Measurements from ENCODE around the gene ZBTB17. TPM values are rescaled to one million over a fixed set of nuclear protein-coding genes. Genes with fewer than 3 reads are reported as not detected.

Gene ZBTB17
- total RNA-seq, 1 donor from 2014 or later = 37.7 TPM

- H3K27me3 ChIP-seq (ENCODE audit: low read depth) = no peaks in the 10 kb centered on the region
- no peaks in the 10 kb centered on the region for H3K9me3 ChIP-seq
- ATAC-seq (no peak), DNase-seq (no peak)
- no peak for TF ChIP-seq CTCF (IDR thresholded peaks at IDR 0.05)
- peaks cover 14% of the 10 kb centered on the region for H3K36me3 ChIP-seq
- no peak overlapping the region for H3K4me3 ChIP-seq
- intact Hi-C loops (cut with DNase I) = no loop called here
- no peak overlapping the region for H3K27ac ChIP-seq
- H3K4me1 ChIP-seq = peaks cover 72% of the 10 kb centered on the region
Observed at GRCh38 chr1:15963363-15963967, 12.4 kb downstream of the ZBTB17 start.

GRCh38 chr1:15962671-15963362, 13.1 kb downstream of the ZBTB17 start:
- ATAC-seq = no peak
- Histone ChIP-seq H3K9me3 (no peaks in the 10 kb centered on the region), H3K27ac (no peak overlapping the region), H3K4me1 (peaks cover 73% of the 10 kb centered on the region), H3K27me3 (ENCODE audit: low read depth) (no peaks in the 10 kb centered on the region), H3K36me3 (peaks cover 11% of the 10 kb centered on the region), H3K4me3 (no peak overlapping the region)
- DNase-seq = no peak
- intact Hi-C loops (cut with DNase I) = no loop called here
- no peak for TF ChIP-seq CTCF (IDR thresholded peaks at IDR 0.05)

GRCh38 chr1:15962176-15962575, 13.7 kb downstream of the ZBTB17 start:
- ATAC-seq (no peak), DNase-seq (no peak)
- peaks cover 70% of the 10 kb centered on the region for H3K4me1 ChIP-seq
- no peaks in the 10 kb centered on the region for H3K9me3 ChIP-seq
- H3K27me3 ChIP-seq (ENCODE audit: low read depth) = no peaks in the 10 kb centered on the region
- peaks cover 11% of the 10 kb centered on the region for H3K36me3 ChIP-seq
- TF ChIP-seq CTCF (IDR thresholded peaks at IDR 0.05) = no peak
- H3K27ac ChIP-seq = no peak overlapping the region
- intact Hi-C loops (cut with DNase I) = no loop called here
- H3K4me3 ChIP-seq = no peak overlapping the region

- Histone ChIP-seq H3K4me3 (no peak overlapping the region), H3K4me1 (peaks cover 64% of the 10 kb centered on the region), H3K27ac (no peak overlapping the region), H3K36me3 (peaks cover 11% of the 10 kb centered on the region), H3K9me3 (no peaks in the 10 kb centered on the region), H3K27me3 (ENCODE audit: low read depth) (no peaks in the 10 kb centered on the region)
- no peak for DNase-seq
- no peak for TF ChIP-seq CTCF (IDR thresholded peaks at IDR 0.05)
- intact Hi-C loops (cut with DNase I) = no loop called here
- no peak for ATAC-seq
Observed at GRCh38 chr1:15961492-15961891, 14.4 kb downstream of the ZBTB17 start.

GRCh38 chr1:15960808-15961207, 15.1 kb downstream of the ZBTB17 start:
- TF ChIP-seq CTCF (IDR thresholded peaks at IDR 0.05) = no peak
- Histone ChIP-seq H3K27ac (no peak overlapping the region), H3K4me1 (peaks cover 64% of the 10 kb centered on the region), H3K9me3 (no peaks in the 10 kb centered on the region), H3K27me3 (ENCODE audit: low read depth) (no peaks in the 10 kb centered on the region), H3K36me3 (peaks cover 11% of the 10 kb centered on the region), H3K4me3 (no peak overlapping the region)
- ATAC-seq (no peak), DNase-seq (no peak)
- intact Hi-C loops (cut with DNase I) = no loop called here
